OCI-LY3 (cell line): ENCODE data around the gene ARHGAP26.

Experiments
- H2AFZ ChIP-seq: fragments of 200-600, 300-600 bp; shearing (Covaris generic); 2 replicates; pipeline ENCODE4 v1.6.0; 2014; ENCODE audit warnings: antibody characterized with exemption, low read depth, low read length
- H3K27ac ChIP-seq: fragments of 200-600, 300-600 bp; sonication (generic); 2 replicates; pipeline ENCODE4 v1.5.1; 2014; ENCODE audit warnings: mild to moderate bottlenecking, low read length, moderate library complexity, mixed read lengths
- H3K27me3 ChIP-seq: fragments of 200-600, 300-600 bp; sonication (generic); 2 replicates; pipeline ENCODE4 v1.6.1; 2014; ENCODE audit warnings: low read depth, low read length, mixed read lengths
- H3K36me3 ChIP-seq: fragments of 200-600, 300-600 bp; sonication (generic); replicated peaks from 2 replicates; pipeline ENCODE3; 2014; ENCODE audit warnings: low read depth, low read length, mixed read lengths
- H3K4me1 ChIP-seq: fragments of 300-600, 200-600 bp; sonication (generic); 2 replicates; pipeline ENCODE4 v1.6.1; 2014; ENCODE audit warnings: low read length, mixed read lengths
- H3K4me2 ChIP-seq: fragments of 200-600, 300-600 bp; sonication (generic); 2 replicates; pipeline ENCODE4 v1.6.1; 2014; ENCODE audit warnings: low read length, mixed read lengths
- H3K4me3 ChIP-seq: fragments of 300-600, 200-600 bp; sonication (generic); 2 replicates; pipeline ENCODE4 v1.5.1; 2014; ENCODE audit warnings: antibody characterized with exemption, mild to moderate bottlenecking, low read length, moderate library complexity
- H3K79me2 ChIP-seq: fragments of 300-600, 200-600 bp; shearing (Covaris generic); 2 replicates; pipeline ENCODE4 v1.6.1; 2014; ENCODE audit warnings: mild to moderate bottlenecking, low read length, mixed read lengths
- H3K9ac ChIP-seq: fragments of 300-600, 200-600 bp; shearing (Covaris generic); 2 replicates; pipeline ENCODE4 v1.6.0; 2014; ENCODE audit warnings: mild to moderate bottlenecking, low read length, moderate library complexity
- H3K9me3 ChIP-seq: fragments of 200-600, 300-600 bp; shearing (Covaris generic); 2 replicates; pipeline ENCODE4 v1.6.1; 2014; ENCODE audit warnings: low read length, mixed read lengths; ENCODE audit not compliant: insufficient read depth
- H4K20me1 ChIP-seq: fragments of 200-600, 300-600 bp; sonication (generic); 2 replicates; pipeline ENCODE4 v1.6.1; 2016; ENCODE audit warnings: low read length, mixed read lengths; ENCODE audit not compliant: insufficient read depth
- CTCF ChIP-seq: fragments of 200-600, 300-600 bp; sonication (generic); IDR thresholded peaks from 2 replicates; pipeline ENCODE4 v1.5.1; 2014; ENCODE audit warnings: antibody characterized with exemption, low read length, low read depth
- EZH2phosphoT487 ChIP-seq: fragments of 200-600 bp; shearing (Covaris generic); IDR thresholded peaks from 2 replicates; pipeline ENCODE4 v1.6.1; 2018; ENCODE audit warnings: antibody characterized with exemption, mixed run types, low read depth

The ARHGAP26 gene

DNA sequence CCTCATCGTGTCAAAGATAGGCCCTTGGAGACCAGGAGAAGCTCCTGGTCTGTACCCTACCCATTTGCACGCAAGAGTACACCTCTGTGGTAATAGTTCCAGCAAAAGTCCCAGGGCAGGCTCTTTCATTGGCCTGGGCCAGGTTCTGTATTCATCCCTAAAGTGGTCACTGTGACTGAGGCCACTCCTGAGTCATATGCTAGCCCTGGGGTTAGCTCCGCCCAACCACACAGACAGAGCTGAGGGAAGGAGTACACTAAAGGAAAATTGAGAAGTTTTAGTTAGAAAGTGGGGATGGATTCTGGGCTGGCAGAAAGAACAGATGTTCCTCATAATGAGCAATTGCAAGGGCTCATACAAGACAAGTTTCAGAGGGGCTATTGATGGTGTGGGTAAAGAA is 206.7 kb downstream of the ARHGAP26 start:
- Histone ChIP-seq H3K79me2 (no peaks in the 10 kb centered on the region), H3K9ac (no peak overlapping the region), H4K20me1 (no peaks in the 10 kb centered on the region), H3K4me1 (peaks cover 3% of the 10 kb centered on the region; the same call in 1 of the 2 replicates), H3K9me3 (no peaks in the 10 kb centered on the region), H3K4me3 (no peak overlapping the region), H3K27me3 (no peaks in the 10 kb centered on the region), H2AFZ (no peak overlapping the region), H3K4me2 (no peak overlapping the region), H3K27ac (no peak overlapping the region), H3K36me3 (no peaks in the 10 kb centered on the region)
- TF ChIP-seq CTCF (no peak), EZH2phosphoT487 (no peak)

DNA sequence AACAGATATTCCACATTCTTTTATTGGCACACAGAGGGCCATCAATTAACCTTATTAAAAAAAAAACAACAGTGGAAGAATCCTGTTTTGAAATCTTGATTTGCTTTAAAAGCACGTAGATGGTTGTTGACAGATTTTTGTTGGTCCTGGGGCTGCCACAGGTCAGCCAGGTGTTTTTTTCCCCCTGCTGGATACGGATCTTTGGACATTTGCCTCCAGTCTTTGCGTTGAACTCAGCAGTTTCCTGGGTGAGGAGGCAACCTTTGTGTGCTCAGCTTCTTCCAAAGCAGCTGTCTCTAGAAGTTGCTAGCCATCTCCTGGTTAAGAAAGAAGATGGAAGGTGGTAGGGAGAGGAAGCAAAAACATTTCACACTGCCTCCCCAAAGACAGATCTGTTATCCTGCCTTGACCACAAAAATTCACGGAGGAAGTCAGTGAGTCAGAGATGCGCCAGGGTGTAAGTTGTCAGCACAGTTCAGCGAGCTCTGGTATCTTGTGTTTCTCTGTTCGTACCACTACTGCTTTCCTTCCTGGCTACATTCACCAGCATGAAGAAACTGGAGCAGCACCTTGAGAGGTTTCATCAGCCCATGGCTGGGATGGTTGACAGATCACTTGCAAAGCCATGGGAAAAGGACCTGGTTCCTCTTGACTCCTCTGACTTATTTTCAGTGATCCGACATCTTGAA is 207.3 kb downstream of the ARHGAP26 start:
- H2AFZ ChIP-seq, result no peak overlapping the region

GRCh38 chr5:142978252-142978651 is 208.1 kb downstream of the ARHGAP26 start:
- no peak overlapping the region for H3K9ac ChIP-seq
- no peaks in the 10 kb centered on the region for H3K9me3 ChIP-seq
- H2AFZ ChIP-seq, result no peak overlapping the region
- no peak overlapping the region for H3K4me3 ChIP-seq
- peaks cover 3% of the 10 kb centered on the region; the same call in 1 of the 2 replicates for H3K4me1 ChIP-seq
- no peaks in the 10 kb centered on the region for H4K20me1 ChIP-seq
- H3K4me2 ChIP-seq, result no peak overlapping the region
- H3K79me2 ChIP-seq, result no peaks in the 10 kb centered on the region
- no peaks in the 10 kb centered on the region for H3K36me3 ChIP-seq
- no peak overlapping the region for H3K27ac ChIP-seq
- no peak for TF ChIP-seq EZH2phosphoT487
- TF ChIP-seq CTCF, result no peak
- no peaks in the 10 kb centered on the region for H3K27me3 ChIP-seq

More for the DNA sequence above, 207.3 kb downstream of the ARHGAP26 start:
- Histone ChIP-seq H3K9me3 (no peaks in the 10 kb centered on the region), H3K27me3 (no peaks in the 10 kb centered on the region), H3K4me3 (no peak overlapping the region), H3K27ac (no peak overlapping the region), H3K4me1 (peaks cover 3% of the 10 kb centered on the region; the same call in 1 of the 2 replicates), H3K4me2 (no peak overlapping the region), H3K79me2 (no peaks in the 10 kb centered on the region), H4K20me1 (no peaks in the 10 kb centered on the region), H3K36me3 (no peaks in the 10 kb centered on the region), H3K9ac (no peak overlapping the region)
- TF ChIP-seq CTCF, result no peak
- TF ChIP-seq EZH2phosphoT487, result no peak

DNA sequence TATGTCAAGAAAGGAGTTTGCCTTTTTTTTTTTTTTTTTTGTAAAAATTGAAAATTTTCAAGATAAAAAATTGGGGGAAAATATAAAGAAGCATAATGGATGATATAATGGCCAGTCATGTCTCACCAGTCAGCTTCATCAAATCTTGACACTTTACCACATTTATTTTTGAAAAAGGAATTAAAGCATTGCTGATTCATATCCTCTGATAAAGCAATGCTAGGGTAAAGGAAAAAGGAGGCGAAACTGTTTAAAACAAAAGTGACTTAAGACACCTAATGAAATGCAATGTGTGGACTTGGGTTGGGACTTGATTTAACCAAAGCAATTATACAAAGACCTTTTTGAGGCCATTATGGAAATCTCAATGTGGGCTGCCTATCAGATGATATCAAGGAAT is 208.5 kb downstream of the ARHGAP26 start:
- Histone ChIP-seq H3K9ac (no peak overlapping the region), H3K4me2 (no peak overlapping the region), H3K36me3 (no peaks in the 10 kb centered on the region), H3K27ac (no peak overlapping the region), H4K20me1 (no peaks in the 10 kb centered on the region), H3K79me2 (no peaks in the 10 kb centered on the region), H2AFZ (no peak overlapping the region), H3K4me1 (peaks cover 3% of the 10 kb centered on the region; the same call in 1 of the 2 replicates), H3K4me3 (no peak overlapping the region), H3K27me3 (no peaks in the 10 kb centered on the region), H3K9me3 (no peaks in the 10 kb centered on the region)
- TF ChIP-seq CTCF (no peak), EZH2phosphoT487 (no peak)
